Thyroid gland (tissue), 4 donors: Measurements from ENCODE around the gene RAB31. TPM values are rescaled to one million over a fixed set of nuclear protein-coding genes. Genes with fewer than 3 reads are reported as not detected.
A peak's percentile ranks its signal among the peaks of the same experiment; 100 is the strongest.

Experiments
- DNase-seq, 2 donors: peaks; one replicate each; pipeline ENCODE4 v3.0.0-alpha.2; 2019
- H3K27ac ChIP-seq, 3 donors: fragments of 200-600 bp; sonication (generic); 1 replicate in 2 of 3; 2 replicates in 1 of 3; pipeline ENCODE4 v1.5.1; 2016 to 2019; ENCODE audit warnings: mild to moderate bottlenecking in 1 of 3, moderate library complexity in 1 of 3
- H3K27me3 ChIP-seq: fragments of 200-600 bp; sonication (generic); one replicate; pipeline ENCODE4 v1.5.1; 2019
- H3K36me3 ChIP-seq, 2 donors: fragments of 200-600 bp; sonication (generic); one replicate each; pipeline ENCODE4 v1.5.1; 2016 to 2019
- H3K4me1 ChIP-seq, 2 donors: fragments of 200-600 bp; sonication (generic); one replicate each; pipeline ENCODE4 v1.5.1; 2017 to 2019
- H3K4me3 ChIP-seq, 3 donors: fragments of 200-600 bp; sonication (generic); replicated peaks in 1 of 3; 1 replicate in 2 of 3; 2 replicates in 1 of 3; pipeline ENCODE4 v1.5.1; 2016; ENCODE audit warnings: mild to moderate bottlenecking in 1 of 3
- H3K9me3 ChIP-seq: fragments of 200-600 bp; sonication (generic); one replicate; pipeline ENCODE4 v1.5.1; 2017
- CTCF ChIP-seq, 6 experiments: fragments of 200-600 bp in 3 of 6; fragments of 450-650 bp in 3 of 6; sonication (generic) in 3 of 6; IDR thresholded peaks; one replicate each; pipeline ENCODE4 v1.5.1; 2016 to 2019; ENCODE audit warnings: antibody characterized with exemption in 6 of 6, mild to moderate bottlenecking in 2 of 6, inconsistent platforms in 1 of 6, moderate library complexity in 1 of 6
- POLR2A ChIP-seq, 2 donors: fragments of 450-650 bp; IDR thresholded peaks; one replicate each; pipeline ENCODE4 v1.6.1; 2017; ENCODE audit warnings: antibody characterized with exemption in 2 of 2, mild to moderate bottlenecking in 2 of 2, moderate library complexity in 1 of 2
- WGBS, 2 donors: methylation state at CpG; one replicate each; pipeline ENCODE4 v1.1.5; 2017; 5-methylcytosine and 5-hydroxymethylcytosine counted together
- intact Hi-C: fragments of 100-400 bp; cut with DNase I; formaldehyde crosslinking; loops from one replicate; pipeline ENCODE4 v1.15.1; 2023
- total RNA-seq, 4 donors: library from RNA; depleted of rRNA; stranded (reverse); fragments of >200 nt; gene quantifications; one replicate each; pipeline ENCODE4 v1.2.3, GENCODE V29; 2016

Gene RAB31
- total RNA-seq, 4 donors from 2014 or later: 33.9 to 72.7 (median 40.8) TPM

DNA sequence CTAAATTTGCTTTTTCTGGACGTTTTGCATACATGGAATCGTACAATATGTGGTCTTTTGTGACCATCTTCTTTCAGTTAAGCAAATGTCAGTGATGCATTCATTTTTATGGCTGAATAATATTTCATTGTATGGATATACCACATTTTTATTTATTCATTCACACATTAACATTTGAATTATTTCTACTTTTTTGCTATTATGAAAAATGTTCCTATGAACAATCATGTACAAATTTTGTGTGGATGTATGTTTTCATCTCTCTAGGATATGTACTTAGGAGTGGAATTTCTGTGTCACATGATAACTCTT lies 110.3 kb downstream of the RAB31 start:
- intact Hi-C loops: no loop called here
- no peaks in the 10 kb centered on the region for H3K27me3 ChIP-seq
- no peak overlapping the region for H3K27ac ChIP-seq
- 92 to 97% methylated on average over 2 of the region's 2 CpGs for WGBS, 2 donors
- H3K9me3 ChIP-seq: no peaks in the 10 kb centered on the region
- H3K4me3 ChIP-seq: no peak overlapping the region
- H3K4me1 ChIP-seq: peaks cover 4 to 8% of the 10 kb centered on the region in 2 donors
- DNase-seq: no peak
- H3K36me3 ChIP-seq: no peaks in the 10 kb centered on the region
- TF ChIP-seq CTCF (IDR thresholded peaks at IDR 0.05) (no peak), POLR2A (IDR thresholded peaks at IDR 0.05) (no peak)

GRCh38 chr18:9820127-9820526 lies 112.0 kb downstream of the RAB31 start:
- Histone ChIP-seq H3K27ac (no peak overlapping the region), H3K36me3 (no peaks in the 10 kb centered on the region), H3K9me3 (no peaks in the 10 kb centered on the region), H3K4me3 (no peak overlapping the region), H3K27me3 (no peaks in the 10 kb centered on the region), H3K4me1 (peaks cover 11 to 15% of the 10 kb centered on the region in 2 donors)
- TF ChIP-seq POLR2A (IDR thresholded peaks at IDR 0.05) (no peak), CTCF (IDR thresholded peaks at IDR 0.05) (no peak)
- intact Hi-C loops: no loop called here
- no peak for DNase-seq

DNA sequence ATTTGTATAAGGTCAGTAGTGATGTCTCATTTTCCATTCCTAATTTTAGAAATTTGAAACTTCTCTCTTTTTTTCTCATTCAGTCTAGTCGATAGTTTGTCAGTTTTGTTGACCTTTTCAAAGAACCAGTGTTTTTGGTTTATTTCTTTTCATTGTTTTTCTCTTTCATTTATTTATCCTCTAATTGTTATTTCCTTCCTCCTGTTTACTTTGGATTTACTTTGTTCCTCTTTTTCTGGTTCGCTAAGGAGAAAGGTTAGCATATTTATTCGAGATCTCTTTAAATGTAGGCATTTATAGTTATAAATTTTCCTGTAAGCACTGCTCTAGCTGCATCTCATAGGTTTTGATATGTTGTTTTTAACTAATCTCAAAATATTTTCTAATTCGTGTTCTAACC lies 112.6 kb downstream of the RAB31 start:
- no peak for DNase-seq
- no peak for TF ChIP-seq CTCF (IDR thresholded peaks at IDR 0.05)
- TF ChIP-seq POLR2A (IDR thresholded peaks at IDR 0.05): no peak
- H3K27ac ChIP-seq: no peak overlapping the region
- peaks cover 17 to 20% of the 10 kb centered on the region in 2 donors for H3K4me1 ChIP-seq
- H3K4me3 ChIP-seq: no peak overlapping the region
- H3K9me3 ChIP-seq: no peaks in the 10 kb centered on the region
- WGBS, 2 donors: 82 to 84% methylated on average over 4 of the region's 4 CpGs
- H3K27me3 ChIP-seq: no peaks in the 10 kb centered on the region
- intact Hi-C loops: no loop called here
- no peaks in the 10 kb centered on the region for H3K36me3 ChIP-seq

DNA sequence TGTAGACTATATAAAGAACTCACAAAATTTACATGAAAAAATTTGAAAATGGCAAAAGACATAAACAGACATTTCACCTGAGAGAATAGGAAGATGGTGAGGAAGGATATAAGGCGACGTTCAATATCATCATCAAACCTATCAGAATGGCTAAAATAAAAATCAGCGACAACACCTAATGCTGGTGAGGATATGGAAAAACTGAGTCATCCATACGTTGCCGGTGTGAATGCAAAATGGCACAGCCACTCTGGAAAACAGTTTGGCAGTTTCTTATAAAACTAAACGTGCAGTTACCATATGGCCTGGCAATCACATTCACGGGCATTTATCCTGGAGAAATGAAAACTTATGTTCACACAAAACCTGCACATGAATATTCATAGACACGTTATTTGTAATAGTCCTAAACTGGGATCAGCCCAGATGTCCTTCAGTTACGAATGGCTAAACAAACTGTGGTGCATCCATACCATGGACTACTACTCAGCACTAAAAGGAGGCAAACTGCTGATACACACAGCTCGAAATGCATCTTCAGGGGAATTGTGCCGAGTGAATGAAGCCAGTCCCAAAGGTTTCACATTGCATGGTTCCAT lies 114.6 kb downstream of the RAB31 start:
- peaks cover 20 to 33% of the 10 kb centered on the region in 2 donors for H3K4me1 ChIP-seq
- intact Hi-C loops: no loop called here
- H3K27me3 ChIP-seq: no peaks in the 10 kb centered on the region
- no peak overlapping the region for H3K4me3 ChIP-seq
- no peaks in the 10 kb centered on the region for H3K36me3 ChIP-seq
- WGBS, 2 donors: 95 to 97% methylated on average over 11 of the region's 11 CpGs
- no peak for DNase-seq
- TF ChIP-seq CTCF (IDR thresholded peaks at IDR 0.05) (no peak), POLR2A (IDR thresholded peaks at IDR 0.05) (no peak)
- no peaks in the 10 kb centered on the region for H3K9me3 ChIP-seq
- H3K27ac ChIP-seq: no peak overlapping the region

DNA sequence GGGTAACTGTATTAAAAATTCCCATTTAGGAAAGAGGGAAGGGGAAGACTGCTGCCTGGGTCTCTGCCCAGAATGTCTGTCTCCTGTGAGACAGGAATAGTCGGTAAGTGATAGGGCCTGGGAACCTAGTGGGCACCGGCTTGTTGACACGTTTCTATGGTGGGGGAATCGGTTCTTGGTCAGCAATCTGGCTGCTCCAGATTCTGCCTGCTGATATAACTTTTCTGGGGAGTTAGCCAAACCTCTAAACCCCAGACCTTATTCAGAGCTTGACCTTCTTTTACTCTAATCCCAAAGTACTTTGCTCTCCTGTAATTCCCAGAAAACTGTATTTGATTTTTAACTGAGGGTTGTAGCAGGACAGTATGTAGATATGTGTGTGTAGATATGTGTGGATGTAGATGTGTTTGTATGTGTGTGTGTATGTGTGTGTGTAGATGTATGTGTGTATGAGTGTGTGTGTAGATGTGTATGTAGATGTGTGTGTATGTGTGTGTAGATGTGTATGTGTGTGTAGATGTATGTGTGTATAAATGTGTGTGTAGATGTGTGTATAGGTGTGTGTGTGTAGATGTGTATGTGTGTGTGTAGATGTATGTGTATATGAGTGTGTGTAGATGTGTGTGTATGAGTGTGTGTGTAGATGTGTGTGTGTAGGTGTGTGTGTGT lies 115.8 kb downstream of the RAB31 start:
- Histone ChIP-seq H3K27ac (peak overlapping the region; percentile 78 to 94 (median 94)), H3K4me1 (peaks cover 20 to 39% of the 10 kb centered on the region in 2 donors), H3K4me3 (no peak overlapping the region), H3K9me3 (no peaks in the 10 kb centered on the region), H3K27me3 (no peaks in the 10 kb centered on the region), H3K36me3 (no peaks in the 10 kb centered on the region)
- DNase-seq: peak in 1 of 2 donors; percentile 44
- TF ChIP-seq CTCF (IDR thresholded peaks at IDR 0.05): no peak
- TF ChIP-seq POLR2A (IDR thresholded peaks at IDR 0.05): no peak
- intact Hi-C loops: no loop called here
- WGBS, 2 donors: 40 to 46% methylated on average over 4 of the region's 4 CpGs
